SU-DHL-6 (cell line): ENCODE data around the gene DCAF5.

Experiments used
- H2AFZ ChIP-seq: fragments of 200-600 bp; sonication (generic); 2 replicates; pipeline ENCODE4 v1.6.1; 2014; ENCODE audit warnings: low read depth, mild to moderate bottlenecking, moderate library complexity, mixed read lengths, antibody characterized with exemption, low read length; ENCODE audit not compliant: severe bottlenecking
- H3F3A ChIP-seq: fragments of 200-600 bp; shearing (Covaris generic); 2 replicates; pipeline ENCODE4 v1.6.0; 2016; ENCODE audit warnings: antibody characterized with exemption, mild to moderate bottlenecking; ENCODE audit not compliant: insufficient read depth
- H3K27ac ChIP-seq: fragments of 200-600 bp; sonication (generic); 2 replicates; pipeline ENCODE4 v1.5.1; 2016; ENCODE audit warnings: low read depth, mild to moderate bottlenecking, low read length, moderate library complexity, mixed read lengths
- H3K27me3 ChIP-seq: fragments of 200-600 bp; sonication (generic), shearing (Covaris generic); 2 replicates; pipeline ENCODE4 v1.6.0; 2014; ENCODE audit warnings: mild to moderate bottlenecking, low read length
- H3K36me3 ChIP-seq: fragments of 200-600 bp; sonication (generic); 2 replicates; pipeline ENCODE4 v1.6.1; 2014; ENCODE audit warnings: mild to moderate bottlenecking, low read length, mixed read lengths
- H3K4me2 ChIP-seq: fragments of 300-600, 200-600 bp; shearing (Covaris generic), sonication (generic); 2 replicates; pipeline ENCODE4 v1.6.0; 2014; ENCODE audit warnings: low read length, low read depth, mild to moderate bottlenecking; ENCODE audit not compliant: poor library complexity, severe bottlenecking
- H3K4me3 ChIP-seq: fragments of 200-600 bp; sonication (generic); 2 replicates; pipeline ENCODE4 v1.5.1; 2014; ENCODE audit warnings: antibody characterized with exemption, low read length, mild to moderate bottlenecking, mixed read lengths; ENCODE audit not compliant: insufficient read depth, poor library complexity, severe bottlenecking
- H3K79me2 ChIP-seq: fragments of 200-600 bp; sonication (generic); 2 replicates; pipeline ENCODE4 v1.6.1; 2014; ENCODE audit warnings: mild to moderate bottlenecking, low read length, moderate library complexity; ENCODE audit not compliant: insufficient read depth
- H3K9ac ChIP-seq: fragments of 200-600 bp; sonication (generic); 2 replicates; pipeline ENCODE4 v1.7.0; 2014; ENCODE audit warnings: mild to moderate bottlenecking, low read length
- H3K9me2 ChIP-seq: fragments of 200-600 bp; sonication (generic); replicated peaks from 2 replicates; pipeline ENCODE4 v1.6.1; 2014; ENCODE audit warnings: low read length; ENCODE audit not compliant: insufficient read depth
- H3K9me3 ChIP-seq: fragments of 200-600 bp; sonication (generic); 2 replicates; pipeline ENCODE4 v1.6.1; 2014; ENCODE audit warnings: low read length, mixed read lengths; ENCODE audit not compliant: insufficient read depth
- H4K20me1 ChIP-seq: fragments of 200-600 bp; sonication (generic); 2 replicates; pipeline ENCODE4 v1.6.1; 2014; ENCODE audit warnings: low read depth, mild to moderate bottlenecking, antibody characterized with exemption, low read length, moderate library complexity, mixed read lengths
- EZH2phosphoT487 ChIP-seq: fragments of 200-600 bp; sonication (generic), shearing (Covaris generic); conservative IDR thresholded peaks from 2 replicates; pipeline ENCODE4 v1.6.1; 2018; ENCODE audit warnings: mild to moderate bottlenecking, antibody characterized with exemption, low read length, moderate library complexity, mixed read lengths
- TF ChIP-seq, protein P1 (sequence below): fragments of 200-600 bp; sonication (generic); IDR thresholded peaks from one replicate; pipeline ENCODE4 v1.5.1; 2017; ENCODE audit warnings: antibody characterized with exemption, mild to moderate bottlenecking, low read length, moderate library complexity; ENCODE audit not compliant: insufficient read depth, poor library complexity, severe bottlenecking

DCAF5 gene

DNA sequence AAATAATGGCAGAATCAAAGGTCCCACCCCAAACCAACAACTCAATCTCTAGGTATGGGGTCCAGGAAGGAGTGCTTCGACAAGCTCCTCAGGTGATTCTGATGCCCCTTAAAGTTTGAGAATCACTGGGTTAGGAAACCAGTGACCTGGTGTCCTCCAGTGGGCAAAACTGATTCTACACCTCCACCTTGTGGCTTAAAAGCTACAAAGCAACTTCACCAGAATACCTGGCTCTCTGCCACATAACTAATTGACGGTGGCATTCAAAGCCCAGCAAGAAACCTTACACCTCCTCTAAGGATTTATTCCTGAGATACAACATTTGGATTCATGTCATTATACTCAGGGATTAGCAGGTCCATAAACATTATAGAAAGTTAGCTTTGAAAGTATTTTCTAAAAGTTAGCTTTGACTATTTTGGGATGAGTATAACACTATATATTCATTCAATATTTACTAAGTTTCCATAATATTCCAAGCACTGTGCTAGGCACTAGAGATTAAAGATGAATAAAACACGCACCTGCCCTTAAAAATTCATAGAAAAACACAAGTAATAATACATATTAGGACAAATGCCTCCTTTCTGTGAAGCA lies 45.4 kb downstream of the DCAF5 start:
- Histone ChIP-seq H3F3A (no peaks in the 10 kb centered on the region), H3K79me2 (no peaks in the 10 kb centered on the region), H3K9ac (no peak overlapping the region), H3K36me3 (no peaks in the 10 kb centered on the region), H3K9me3 (no peaks in the 10 kb centered on the region), H3K4me3 (no peak overlapping the region), H3K27me3 (no peaks in the 10 kb centered on the region), H3K27ac (no peak overlapping the region), H2AFZ (no peak overlapping the region), H3K9me2 (no peaks in the 10 kb centered on the region), H3K4me2 (no peak overlapping the region), H4K20me1 (no peaks in the 10 kb centered on the region)
- no peak for TF ChIP-seq EZH2phosphoT487
- TF ChIP-seq, protein P1, sequence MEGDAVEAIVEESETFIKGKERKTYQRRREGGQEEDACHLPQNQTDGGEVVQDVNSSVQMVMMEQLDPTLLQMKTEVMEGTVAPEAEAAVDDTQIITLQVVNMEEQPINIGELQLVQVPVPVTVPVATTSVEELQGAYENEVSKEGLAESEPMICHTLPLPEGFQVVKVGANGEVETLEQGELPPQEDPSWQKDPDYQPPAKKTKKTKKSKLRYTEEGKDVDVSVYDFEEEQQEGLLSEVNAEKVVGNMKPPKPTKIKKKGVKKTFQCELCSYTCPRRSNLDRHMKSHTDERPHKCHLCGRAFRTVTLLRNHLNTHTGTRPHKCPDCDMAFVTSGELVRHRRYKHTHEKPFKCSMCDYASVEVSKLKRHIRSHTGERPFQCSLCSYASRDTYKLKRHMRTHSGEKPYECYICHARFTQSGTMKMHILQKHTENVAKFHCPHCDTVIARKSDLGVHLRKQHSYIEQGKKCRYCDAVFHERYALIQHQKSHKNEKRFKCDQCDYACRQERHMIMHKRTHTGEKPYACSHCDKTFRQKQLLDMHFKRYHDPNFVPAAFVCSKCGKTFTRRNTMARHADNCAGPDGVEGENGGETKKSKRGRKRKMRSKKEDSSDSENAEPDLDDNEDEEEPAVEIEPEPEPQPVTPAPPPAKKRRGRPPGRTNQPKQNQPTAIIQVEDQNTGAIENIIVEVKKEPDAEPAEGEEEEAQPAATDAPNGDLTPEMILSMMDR = peak; percentile 48

DNA sequence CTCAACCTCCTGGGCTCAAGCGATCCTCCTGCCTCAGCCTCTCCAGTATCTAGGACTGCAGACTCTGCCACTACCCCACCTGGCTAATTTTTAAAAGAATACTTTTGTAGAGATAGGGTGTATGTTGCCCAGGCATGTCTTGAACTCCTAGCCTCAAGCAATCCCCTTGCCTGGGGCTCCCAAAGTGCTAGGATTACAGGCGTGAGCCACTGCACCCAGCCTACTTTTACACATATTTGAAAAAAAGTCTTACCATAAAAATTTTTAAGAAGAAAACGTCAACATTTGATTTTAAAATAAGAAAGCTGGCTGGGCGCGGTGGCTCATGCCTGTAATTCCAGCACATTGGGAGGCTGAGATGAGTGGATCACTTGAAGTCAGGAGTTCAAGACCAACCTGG lies 46.5 kb downstream of the DCAF5 start:
- TF ChIP-seq, protein P1 = no peak
- TF ChIP-seq EZH2phosphoT487 = no peak
- Histone ChIP-seq H3K36me3 (no peaks in the 10 kb centered on the region), H3K9me2 (no peaks in the 10 kb centered on the region), H3K4me2 (no peak overlapping the region), H4K20me1 (no peaks in the 10 kb centered on the region), H2AFZ (no peak overlapping the region), H3K79me2 (no peaks in the 10 kb centered on the region), H3K9ac (no peak overlapping the region), H3K9me3 (no peaks in the 10 kb centered on the region), H3F3A (no peaks in the 10 kb centered on the region), H3K27ac (no peak overlapping the region), H3K4me3 (no peak overlapping the region), H3K27me3 (no peaks in the 10 kb centered on the region)

DNA sequence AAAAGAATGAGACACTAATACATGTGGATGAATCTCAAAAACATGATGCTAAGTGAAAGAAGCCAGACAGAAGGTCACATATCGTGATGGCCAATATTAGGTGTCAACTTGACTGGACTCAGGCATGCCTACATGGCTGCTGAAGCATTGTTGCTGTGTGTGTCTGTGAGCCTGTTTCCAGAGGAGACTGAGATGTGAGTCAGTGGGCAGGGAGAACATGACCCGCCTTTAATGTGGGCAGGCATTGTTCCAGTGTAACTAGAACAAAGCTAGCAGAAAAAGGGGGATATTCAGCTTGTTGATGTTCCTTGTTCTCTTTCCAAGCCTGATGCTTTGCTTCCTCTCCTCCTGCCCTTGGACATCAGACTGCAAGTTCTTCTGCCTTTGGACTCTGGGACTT lies 47.6 kb downstream of the DCAF5 start:
- no peaks in the 10 kb centered on the region for H3K9me3 ChIP-seq
- H3F3A ChIP-seq = no peaks in the 10 kb centered on the region
- no peaks in the 10 kb centered on the region for H3K9me2 ChIP-seq
- no peak overlapping the region for H3K4me3 ChIP-seq
- TF ChIP-seq, protein P1 = no peak
- no peak for TF ChIP-seq EZH2phosphoT487
- no peak overlapping the region for H3K9ac ChIP-seq
- no peaks in the 10 kb centered on the region for H3K79me2 ChIP-seq
- H3K27me3 ChIP-seq = no peaks in the 10 kb centered on the region
- H2AFZ ChIP-seq = no peak overlapping the region
- H3K4me2 ChIP-seq = no peak overlapping the region
- H4K20me1 ChIP-seq = no peaks in the 10 kb centered on the region
- no peak overlapping the region for H3K27ac ChIP-seq
- no peaks in the 10 kb centered on the region for H3K36me3 ChIP-seq
